PC-9 (cell line): ENCODE results near the gene NR1H3.

Experiments
- EZH2 ChIP-seq: fragments of 200-600 bp; sonication (generic); IDR thresholded peaks from 2 replicates; pipeline ENCODE4 v1.8.0; 2017; ENCODE audit warnings: antibody characterized with exemption, low read depth
- TF ChIP-seq, protein P1 (sequence below): fragments of 200-600 bp; sonication (generic); conservative IDR thresholded peaks from 2 replicates; pipeline ENCODE4 v1.6.1; 2017; ENCODE audit warnings: mixed run types, antibody characterized with exemption, mild to moderate bottlenecking, moderate library complexity

DNA sequence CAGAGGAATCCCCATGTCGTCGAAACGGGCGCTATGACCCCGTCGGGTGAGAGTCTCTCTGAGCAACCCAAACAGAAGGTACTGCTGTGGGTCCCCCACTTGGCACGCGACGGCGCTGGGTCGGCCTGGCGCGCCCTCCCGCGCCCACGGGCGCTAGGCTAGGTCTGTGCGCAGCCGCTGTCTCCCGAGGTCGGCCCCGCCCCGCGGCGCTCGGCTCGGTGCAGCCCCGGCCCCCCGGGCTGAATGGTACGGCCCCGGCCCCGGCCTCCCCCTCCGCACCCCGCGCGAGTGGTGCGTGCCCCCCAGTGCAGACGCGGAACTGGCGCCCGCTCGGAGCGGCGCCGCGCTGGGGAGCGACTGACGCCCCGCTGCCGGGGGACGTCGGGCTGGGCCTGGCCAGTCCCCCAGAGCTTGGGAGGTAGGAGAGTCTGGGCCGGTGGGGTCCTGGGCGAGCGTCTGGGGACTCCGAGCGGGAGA lies 12.1 kb downstream of the NR1H3 start, which contains the start of gene MADD:
- TF ChIP-seq EZH2: no peak
- TF ChIP-seq, protein P1, sequence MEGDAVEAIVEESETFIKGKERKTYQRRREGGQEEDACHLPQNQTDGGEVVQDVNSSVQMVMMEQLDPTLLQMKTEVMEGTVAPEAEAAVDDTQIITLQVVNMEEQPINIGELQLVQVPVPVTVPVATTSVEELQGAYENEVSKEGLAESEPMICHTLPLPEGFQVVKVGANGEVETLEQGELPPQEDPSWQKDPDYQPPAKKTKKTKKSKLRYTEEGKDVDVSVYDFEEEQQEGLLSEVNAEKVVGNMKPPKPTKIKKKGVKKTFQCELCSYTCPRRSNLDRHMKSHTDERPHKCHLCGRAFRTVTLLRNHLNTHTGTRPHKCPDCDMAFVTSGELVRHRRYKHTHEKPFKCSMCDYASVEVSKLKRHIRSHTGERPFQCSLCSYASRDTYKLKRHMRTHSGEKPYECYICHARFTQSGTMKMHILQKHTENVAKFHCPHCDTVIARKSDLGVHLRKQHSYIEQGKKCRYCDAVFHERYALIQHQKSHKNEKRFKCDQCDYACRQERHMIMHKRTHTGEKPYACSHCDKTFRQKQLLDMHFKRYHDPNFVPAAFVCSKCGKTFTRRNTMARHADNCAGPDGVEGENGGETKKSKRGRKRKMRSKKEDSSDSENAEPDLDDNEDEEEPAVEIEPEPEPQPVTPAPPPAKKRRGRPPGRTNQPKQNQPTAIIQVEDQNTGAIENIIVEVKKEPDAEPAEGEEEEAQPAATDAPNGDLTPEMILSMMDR: no peak
